Measurements from ENCODE around the gene MAPT. TPM values are rescaled to one million over a fixed set of nuclear protein-coding genes. Genes with fewer than 3 reads are reported as not detected.

The MAPT gene
- total RNA-seq, 1 donor from 2014 or later = 2.1 TPM

- Histone ChIP-seq H3K9me3 (ENCODE audit: insufficient read depth, low read depth, low read length) (peaks cover 5% of the 10 kb centered on the region), H3K27me3 (ENCODE audit: insufficient read depth, low read length) (peaks cover 3% of the 10 kb centered on the region), H3K36me3 (ENCODE audit: insufficient read depth, low read length) (no peaks in the 10 kb centered on the region), H4K20me1 (ENCODE audit: insufficient read depth, low read length) (no peaks in the 10 kb centered on the region), H3K4me2 (ENCODE audit: low read length) (no peak overlapping the region), H3K9ac (ENCODE audit: low read length) (no peak overlapping the region), H3K4me1 (ENCODE audit: insufficient read depth, low read length) (no peaks in the 10 kb centered on the region), H3K27ac (ENCODE audit: low read depth, low read length) (no peak overlapping the region), H3K79me2 (ENCODE audit: insufficient read depth, low read length) (no peaks in the 10 kb centered on the region), H2AFZ (ENCODE audit: low read depth, low read length) (no peak overlapping the region), H3K4me3 (ENCODE audit: insufficient read depth, low read depth, low read length) (no peak overlapping the region)
- no peak overlapping the region for H3K27ac Mint-ChIP-seq (ENCODE audit: unreplicated experiment)
- no peaks in the 10 kb centered on the region for H3K36me3 Mint-ChIP-seq (ENCODE audit: low read depth, unreplicated experiment)
- peaks cover 16% of the 10 kb centered on the region for H3K27me3 Mint-ChIP-seq (ENCODE audit: low read depth, unreplicated experiment)
- no peaks in the 10 kb centered on the region for H3K9me3 Mint-ChIP-seq (ENCODE audit: unreplicated experiment)
- no peaks in the 10 kb centered on the region for H3K4me1 Mint-ChIP-seq (ENCODE audit: low read depth, unreplicated experiment)
- DNase-seq (ENCODE audit: low read depth) = no peak
- FAIRE-seq = no peak
- TF ChIP-seq CTCF (IDR thresholded peaks at IDR 0.05; ENCODE audit: insufficient read depth, low read depth, low read length) (no peak), EZH2 (IDR thresholded peaks at IDR 0.05; ENCODE audit: insufficient read depth, low read length) (no peak)
- H3K4me3 Mint-ChIP-seq (ENCODE audit: unreplicated experiment) = no peak overlapping the region
Measured at GRCh38 chr17:45931677-45932076, 37.3 kb downstream of the MAPT start.

DNA sequence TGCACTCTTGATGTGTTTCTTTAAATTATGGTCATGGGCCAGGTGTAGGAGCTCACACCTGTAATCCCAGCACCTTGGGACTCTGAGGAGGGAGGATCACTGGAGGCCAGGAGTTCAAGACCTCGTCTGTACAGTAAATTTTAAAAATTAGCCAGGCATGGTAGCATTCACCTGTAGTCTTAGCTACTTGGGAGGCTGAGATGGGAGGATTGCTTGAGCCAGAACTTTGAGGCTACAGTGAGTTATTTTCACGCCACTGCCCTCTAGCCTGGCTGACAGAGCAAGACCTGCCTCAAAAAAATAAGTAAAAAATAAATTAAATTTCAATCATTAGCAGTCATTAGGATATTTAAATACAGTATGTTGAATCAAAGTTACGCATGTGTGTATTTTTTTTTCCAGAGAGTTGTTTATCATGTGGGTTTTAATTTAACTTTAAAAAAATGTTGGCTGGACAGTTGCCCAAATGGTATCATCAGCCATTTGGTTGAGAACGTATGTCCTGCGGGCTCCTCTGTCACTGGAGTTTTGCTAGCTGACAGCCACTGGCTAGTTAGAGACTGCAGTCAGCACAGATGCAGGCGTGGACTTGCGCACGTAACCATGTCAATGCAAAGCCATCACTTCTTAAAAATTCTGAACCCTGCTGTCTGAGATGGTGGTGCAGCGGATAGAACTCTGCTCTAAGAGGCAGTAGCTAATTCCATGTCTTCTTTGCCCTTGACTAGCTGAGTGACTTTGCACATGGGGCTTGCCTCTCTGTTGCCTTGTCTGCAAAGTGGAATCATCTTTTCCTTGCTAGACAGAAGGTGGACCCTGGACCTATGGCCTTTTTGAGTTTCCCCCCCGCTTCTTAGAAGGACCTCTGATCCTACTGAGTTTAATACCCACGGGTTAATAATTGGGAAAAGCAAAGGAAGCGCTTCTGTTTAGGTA, 40.0 kb downstream of the MAPT start:
- Mint-ChIP-seq H3K4me3 (ENCODE audit: unreplicated experiment) (no peak overlapping the region), H3K9me3 (ENCODE audit: unreplicated experiment) (no peaks in the 10 kb centered on the region), H3K27me3 (ENCODE audit: low read depth, unreplicated experiment) (peaks cover 22% of the 10 kb centered on the region), H3K27ac (ENCODE audit: unreplicated experiment) (no peak overlapping the region), H3K36me3 (ENCODE audit: low read depth, unreplicated experiment) (no peaks in the 10 kb centered on the region), H3K4me1 (ENCODE audit: low read depth, unreplicated experiment) (no peaks in the 10 kb centered on the region)
- Histone ChIP-seq H3K4me2 (ENCODE audit: low read length) (no peak overlapping the region), H3K9me3 (ENCODE audit: insufficient read depth, low read depth, low read length) (no peaks in the 10 kb centered on the region), H4K20me1 (ENCODE audit: insufficient read depth, low read length) (no peaks in the 10 kb centered on the region), H3K79me2 (ENCODE audit: insufficient read depth, low read length) (no peaks in the 10 kb centered on the region), H2AFZ (ENCODE audit: low read depth, low read length) (no peak overlapping the region), H3K27me3 (ENCODE audit: insufficient read depth, low read length) (peaks cover 7% of the 10 kb centered on the region), H3K4me3 (ENCODE audit: insufficient read depth, low read depth, low read length) (no peak overlapping the region), H3K9ac (ENCODE audit: low read length) (no peak overlapping the region), H3K36me3 (ENCODE audit: insufficient read depth, low read length) (no peaks in the 10 kb centered on the region), H3K4me1 (ENCODE audit: insufficient read depth, low read length) (no peaks in the 10 kb centered on the region), H3K27ac (ENCODE audit: low read depth, low read length) (no peak overlapping the region)
- no peak for FAIRE-seq
- DNase-seq (ENCODE audit: low read depth) = no peak
- TF ChIP-seq CTCF (IDR thresholded peaks at IDR 0.05; ENCODE audit: insufficient read depth, low read depth, low read length) (no peak), EZH2 (IDR thresholded peaks at IDR 0.05; ENCODE audit: insufficient read depth, low read length) (no peak)

- Histone ChIP-seq H3K79me2 (ENCODE audit: insufficient read depth, low read length) (no peaks in the 10 kb centered on the region), H3K27me3 (ENCODE audit: insufficient read depth, low read length) (peaks cover 11% of the 10 kb centered on the region), H3K36me3 (ENCODE audit: insufficient read depth, low read length) (no peaks in the 10 kb centered on the region), H3K4me2 (ENCODE audit: low read length) (no peak overlapping the region), H3K4me1 (ENCODE audit: insufficient read depth, low read length) (no peaks in the 10 kb centered on the region), H3K9me3 (ENCODE audit: insufficient read depth, low read depth, low read length) (no peaks in the 10 kb centered on the region), H2AFZ (ENCODE audit: low read depth, low read length) (no peak overlapping the region), H4K20me1 (ENCODE audit: insufficient read depth, low read length) (no peaks in the 10 kb centered on the region), H3K9ac (ENCODE audit: low read length) (no peak overlapping the region), H3K4me3 (ENCODE audit: insufficient read depth, low read depth, low read length) (no peak overlapping the region), H3K27ac (ENCODE audit: low read depth, low read length) (no peak overlapping the region)
- Mint-ChIP-seq H3K9me3 (ENCODE audit: unreplicated experiment) (no peaks in the 10 kb centered on the region), H3K4me1 (ENCODE audit: low read depth, unreplicated experiment) (no peaks in the 10 kb centered on the region), H3K27me3 (ENCODE audit: low read depth, unreplicated experiment) (peaks cover 29% of the 10 kb centered on the region), H3K36me3 (ENCODE audit: low read depth, unreplicated experiment) (no peaks in the 10 kb centered on the region), H3K4me3 (ENCODE audit: unreplicated experiment) (no peak overlapping the region), H3K27ac (ENCODE audit: unreplicated experiment) (no peak overlapping the region)
- no peak for FAIRE-seq
- TF ChIP-seq EZH2 (IDR thresholded peaks at IDR 0.05; ENCODE audit: insufficient read depth, low read length) (no peak), CTCF (IDR thresholded peaks at IDR 0.05; ENCODE audit: insufficient read depth, low read depth, low read length) (no peak)
- no peak for DNase-seq (ENCODE audit: low read depth)
Measured at GRCh38 chr17:45935197-45935709, 40.9 kb downstream of the MAPT start.

Measured in astrocyte (in vitro differentiated cells and primary cell).